Stimulated activated CD4-positive, alpha-beta T cell treated with anti-CD3 and anti-CD28 coated beads, Interleukin-1b, Interleukin-23, amount 100 ng/mL, for 24 hours (primary cell): Measurements from ENCODE around the gene CMC1.

Experiments used
- DNase-seq, 4 experiments: peaks; one replicate each; pipeline ENCODE4 v3.0.0-alpha.2; 2020; ENCODE audit warnings: low read depth in 4 of 4, low spot score in 1 of 4

Gene CMC1

GRCh38 chr3:28349469-28350000, 108.1 kb downstream of the CMC1 start:
- DNase-seq = no peak
